Activated naive CD8-positive, alpha-beta T cell (primary cell): ENCODE data around the gene LAIR1.
"Not testable (repeated sequence)": the region's sequence is repeated elsewhere in the genome, so short reads cannot be mapped to it uniquely, and the experiment has no call there.

Experiments used
- H3K27ac Mint-ChIP-seq: one replicate; pipeline ENCODE4 v1.8.0; 2021; ENCODE audit warnings: mixed read lengths
- H3K27me3 Mint-ChIP-seq: one replicate; pipeline ENCODE4 v1.8.0; 2021; ENCODE audit warnings: mixed read lengths
- H3K36me3 Mint-ChIP-seq: one replicate; pipeline ENCODE4 v1.8.0; 2021; ENCODE audit warnings: mixed read lengths
- H3K4me1 Mint-ChIP-seq: one replicate; pipeline ENCODE4 v1.8.0; 2021; ENCODE audit warnings: low read depth, mixed read lengths
- H3K4me3 Mint-ChIP-seq: one replicate; pipeline ENCODE4 v1.8.0; 2021; ENCODE audit warnings: mild to moderate bottlenecking, mixed read lengths
- H3K9me3 Mint-ChIP-seq: one replicate; pipeline ENCODE4 v1.8.0; 2021; ENCODE audit warnings: low read depth, mixed read lengths

Gene LAIR1

GRCh38 chr19:54366811-54367210 lies 2.1 kb upstream of the LAIR1 start:
- Mint-ChIP-seq H3K36me3 (peaks cover 2% of the 10 kb centered on the region), H3K27ac (no peak overlapping the region), H3K27me3 (no peaks in the 10 kb centered on the region), H3K4me3 (no peak overlapping the region), H3K9me3 (no peaks in the 10 kb centered on the region), H3K4me1 (peaks cover 80% of the 10 kb centered on the region)

- H3K36me3 Mint-ChIP-seq, H3K27me3 Mint-ChIP-seq, H3K9me3 Mint-ChIP-seq: not testable (repeated sequence)
- H3K4me3 Mint-ChIP-seq = peak overlapping the region; percentile 14
- peak overlapping the region; percentile 36 for H3K27ac Mint-ChIP-seq
- H3K4me1 Mint-ChIP-seq = peaks cover 81% of the 10 kb centered on the region
These were observed 1.1 kb upstream of the LAIR1 start for GRCh38 chr19:54365798-54366197.

- H3K27me3 Mint-ChIP-seq, H3K36me3 Mint-ChIP-seq, H3K9me3 Mint-ChIP-seq: not testable (repeated sequence)
- H3K4me3 Mint-ChIP-seq = peak overlapping the region; percentile 87
- peak overlapping the region; percentile 94 for H3K27ac Mint-ChIP-seq
- peaks cover 56% of the 10 kb centered on the region for H3K4me1 Mint-ChIP-seq
These were observed 2.9 kb downstream of the LAIR1 start for GRCh38 chr19:54361680-54362422.

- not testable (repeated sequence) for H3K27me3 Mint-ChIP-seq, H3K36me3 Mint-ChIP-seq, H3K9me3 Mint-ChIP-seq, H3K4me3 Mint-ChIP-seq, H3K27ac Mint-ChIP-seq
- H3K4me1 Mint-ChIP-seq = peaks cover 38% of the 10 kb centered on the region
These were observed 5.4 kb downstream of the LAIR1 start for GRCh38 chr19:54359149-54359820.

GRCh38 chr19:54357381-54357780 lies 7.3 kb downstream of the LAIR1 start:
- H3K36me3 Mint-ChIP-seq = peaks cover 4% of the 10 kb centered on the region
- H3K9me3 Mint-ChIP-seq = no peaks in the 10 kb centered on the region
- no peak overlapping the region for H3K4me3 Mint-ChIP-seq
- H3K27ac Mint-ChIP-seq = no peak overlapping the region
- peaks cover 27% of the 10 kb centered on the region for H3K4me1 Mint-ChIP-seq
- no peaks in the 10 kb centered on the region for H3K27me3 Mint-ChIP-seq

GRCh38 chr19:54356444-54357056 lies 8.2 kb downstream of the LAIR1 start:
- Mint-ChIP-seq H3K27ac (no peak overlapping the region), H3K27me3 (no peaks in the 10 kb centered on the region), H3K36me3 (peaks cover 4% of the 10 kb centered on the region), H3K4me1 (peaks cover 24% of the 10 kb centered on the region), H3K9me3 (no peaks in the 10 kb centered on the region), H3K4me3 (no peak overlapping the region)

- H3K27me3 Mint-ChIP-seq = no peaks in the 10 kb centered on the region
- H3K36me3 Mint-ChIP-seq = peaks cover 4% of the 10 kb centered on the region
- H3K27ac Mint-ChIP-seq = no peak overlapping the region
- peaks cover 18% of the 10 kb centered on the region for H3K4me1 Mint-ChIP-seq
- H3K9me3 Mint-ChIP-seq = no peaks in the 10 kb centered on the region
- no peak overlapping the region for H3K4me3 Mint-ChIP-seq
These were observed 9.1 kb downstream of the LAIR1 start for GRCh38 chr19:54355675-54356074.

- Mint-ChIP-seq H3K36me3 (peaks cover 4% of the 10 kb centered on the region), H3K27ac (no peak overlapping the region), H3K27me3 (no peaks in the 10 kb centered on the region), H3K4me3 (no peak overlapping the region), H3K9me3 (no peaks in the 10 kb centered on the region), H3K4me1 (peaks cover 15% of the 10 kb centered on the region)
These were observed 10.0 kb downstream of the LAIR1 start for GRCh38 chr19:54354761-54355160.

- peaks cover 4% of the 10 kb centered on the region for H3K36me3 Mint-ChIP-seq
- H3K27me3 Mint-ChIP-seq = no peaks in the 10 kb centered on the region
- H3K4me1 Mint-ChIP-seq = peaks cover 15% of the 10 kb centered on the region
- peak overlapping the region; percentile 84 for H3K27ac Mint-ChIP-seq
- H3K4me3 Mint-ChIP-seq = no peak overlapping the region
- no peaks in the 10 kb centered on the region for H3K9me3 Mint-ChIP-seq
These were observed 12.2 kb downstream of the LAIR1 start for GRCh38 chr19:54352546-54352945.

GRCh38 chr19:54352041-54352440 lies 12.7 kb downstream of the LAIR1 start:
- Mint-ChIP-seq H3K36me3 (peaks cover 4% of the 10 kb centered on the region), H3K27ac (peak overlapping the region; percentile 62), H3K4me3 (no peak overlapping the region), H3K9me3 (no peaks in the 10 kb centered on the region), H3K4me1 (peaks cover 15% of the 10 kb centered on the region), H3K27me3 (no peaks in the 10 kb centered on the region)

- H3K9me3 Mint-ChIP-seq = no peaks in the 10 kb centered on the region
- H3K27me3 Mint-ChIP-seq = no peaks in the 10 kb centered on the region
- peaks cover 4% of the 10 kb centered on the region for H3K36me3 Mint-ChIP-seq
- peak overlapping the region; percentile 35 for H3K27ac Mint-ChIP-seq
- H3K4me1 Mint-ChIP-seq = peaks cover 15% of the 10 kb centered on the region
- no peak overlapping the region for H3K4me3 Mint-ChIP-seq
These were observed 13.3 kb downstream of the LAIR1 start for GRCh38 chr19:54351474-54351873.

- Mint-ChIP-seq H3K9me3 (no peaks in the 10 kb centered on the region), H3K36me3 (no peaks in the 10 kb centered on the region), H3K4me1 (no peaks in the 10 kb centered on the region), H3K27me3 (no peaks in the 10 kb centered on the region), H3K27ac (peak overlapping the region; percentile 50), H3K4me3 (no peak overlapping the region)
These were observed 18.8 kb downstream of the LAIR1 start for GRCh38 chr19:54345938-54346386.

GRCh38 chr19:54343868-54344267 lies 20.9 kb downstream of the LAIR1 start:
- no peaks in the 10 kb centered on the region for H3K27me3 Mint-ChIP-seq
- no peaks in the 10 kb centered on the region for H3K4me1 Mint-ChIP-seq
- no peak overlapping the region for H3K4me3 Mint-ChIP-seq
- H3K9me3 Mint-ChIP-seq = no peaks in the 10 kb centered on the region
- H3K36me3 Mint-ChIP-seq = no peaks in the 10 kb centered on the region
- H3K27ac Mint-ChIP-seq = no peak overlapping the region

- no peaks in the 10 kb centered on the region for H3K27me3 Mint-ChIP-seq
- H3K27ac Mint-ChIP-seq = no peak overlapping the region
- H3K4me3 Mint-ChIP-seq = no peak overlapping the region
- H3K4me1 Mint-ChIP-seq = no peaks in the 10 kb centered on the region
- H3K36me3 Mint-ChIP-seq = no peaks in the 10 kb centered on the region
- H3K9me3 Mint-ChIP-seq = no peaks in the 10 kb centered on the region
These were observed 23.4 kb downstream of the LAIR1 start for GRCh38 chr19:54341295-54341694.

GRCh38 chr19:54339646-54340358 lies 24.9 kb downstream of the LAIR1 start:
- Mint-ChIP-seq H3K27me3 (no peaks in the 10 kb centered on the region), H3K4me3 (no peak overlapping the region), H3K9me3 (no peaks in the 10 kb centered on the region), H3K4me1 (no peaks in the 10 kb centered on the region), H3K27ac (no peak overlapping the region), H3K36me3 (no peaks in the 10 kb centered on the region)
